NCI-H2029 (cell line): ENCODE measurements around the gene DDX20.
A peak's percentile ranks its signal among the peaks of the same experiment; 100 is the strongest.
"Not testable (repeated sequence)": the region's sequence is repeated elsewhere in the genome, so short reads cannot be mapped to it uniquely, and the experiment has no call there.

Experiments
- DNase-seq: peaks from one replicate; lab custom pipeline; 2025; lab: John Stamatoyannopoulos, UW

The DDX20 gene

GRCh38 chr1:111733183-111733991, 22.3 kb upstream of the DDX20 start:
- DNase-seq, result no peak

DNA sequence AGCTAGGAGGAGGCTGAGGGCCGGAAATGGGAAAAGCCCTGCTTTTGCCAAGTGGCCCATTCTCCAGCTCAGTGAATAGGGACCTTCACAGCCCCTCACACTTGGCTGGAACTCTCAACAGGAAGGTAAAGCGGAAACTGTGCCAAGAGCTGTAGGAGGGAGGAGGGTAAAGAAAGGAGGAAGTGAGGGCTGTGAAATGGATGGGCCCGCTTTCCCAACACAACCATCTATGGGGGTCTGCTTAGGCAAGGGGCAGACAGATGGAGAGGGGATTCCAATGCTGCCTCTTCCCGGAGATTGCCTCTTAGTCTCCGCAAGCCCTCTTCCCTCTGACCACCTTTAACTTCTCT, 21.7 kb upstream of the DDX20 start:
- DNase-seq, result no peak

GRCh38 chr1:111734426-111734825, 21.3 kb upstream of the DDX20 start:
- no peak for DNase-seq

GRCh38 chr1:111734856-111735255, 20.8 kb upstream of the DDX20 start:
- no peak for DNase-seq

DNA sequence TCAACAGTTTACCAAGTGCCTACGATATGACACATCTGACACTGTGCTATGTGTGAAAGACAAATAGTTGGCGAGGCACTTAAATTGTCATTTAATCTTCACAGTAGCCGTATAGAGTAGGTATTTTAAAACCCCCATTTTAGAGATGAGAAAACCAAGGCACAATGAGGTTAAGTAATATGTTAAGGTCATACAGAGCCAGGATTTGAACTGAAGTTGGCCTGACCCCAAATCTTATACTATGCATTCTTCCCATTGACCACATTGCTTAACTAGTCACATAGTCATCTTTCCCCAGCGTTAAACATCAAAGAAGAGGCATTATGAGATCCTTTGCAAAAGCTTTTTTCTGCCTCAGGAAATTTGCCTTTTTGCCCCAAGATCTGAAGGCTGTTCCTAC, 20.4 kb upstream of the DDX20 start:
- no peak for DNase-seq

DNA sequence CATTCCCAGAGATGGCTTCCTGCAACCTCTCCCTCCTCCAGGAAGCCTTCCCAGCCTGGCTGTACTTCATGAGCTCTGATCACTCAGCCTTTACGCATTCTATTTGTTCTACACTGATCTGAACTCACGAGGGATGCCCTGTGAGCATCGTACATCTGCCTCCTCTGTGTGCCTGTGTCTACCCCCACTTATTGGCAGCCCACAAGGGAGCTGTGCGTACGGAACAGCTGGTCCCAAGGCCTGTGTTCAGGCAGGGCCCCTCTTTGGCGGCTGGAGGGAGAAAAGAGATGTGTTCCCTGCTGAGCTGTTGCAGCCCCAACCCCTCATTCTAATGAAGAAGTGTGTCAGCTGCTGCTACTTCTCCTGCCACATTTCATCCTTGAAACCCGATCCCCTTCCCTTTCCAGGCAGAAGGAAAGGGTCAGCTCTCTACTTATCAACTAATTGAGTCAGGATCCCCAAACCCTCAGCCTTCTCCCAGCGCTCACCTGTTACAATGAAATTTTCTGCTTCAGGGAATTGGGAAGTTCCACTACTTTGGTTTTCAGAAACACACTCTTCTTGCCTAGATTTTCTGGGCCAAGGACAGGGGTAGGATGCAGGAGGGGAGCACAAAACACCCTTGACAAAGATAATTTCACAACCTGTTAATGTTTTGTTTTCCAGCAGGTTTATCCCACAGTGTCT, 19.7 kb upstream of the DDX20 start:
- DNase-seq, result no peak

- peak; percentile 48 for DNase-seq
These were observed 19.0 kb upstream of the DDX20 start for GRCh38 chr1:111736548-111737215.

DNA sequence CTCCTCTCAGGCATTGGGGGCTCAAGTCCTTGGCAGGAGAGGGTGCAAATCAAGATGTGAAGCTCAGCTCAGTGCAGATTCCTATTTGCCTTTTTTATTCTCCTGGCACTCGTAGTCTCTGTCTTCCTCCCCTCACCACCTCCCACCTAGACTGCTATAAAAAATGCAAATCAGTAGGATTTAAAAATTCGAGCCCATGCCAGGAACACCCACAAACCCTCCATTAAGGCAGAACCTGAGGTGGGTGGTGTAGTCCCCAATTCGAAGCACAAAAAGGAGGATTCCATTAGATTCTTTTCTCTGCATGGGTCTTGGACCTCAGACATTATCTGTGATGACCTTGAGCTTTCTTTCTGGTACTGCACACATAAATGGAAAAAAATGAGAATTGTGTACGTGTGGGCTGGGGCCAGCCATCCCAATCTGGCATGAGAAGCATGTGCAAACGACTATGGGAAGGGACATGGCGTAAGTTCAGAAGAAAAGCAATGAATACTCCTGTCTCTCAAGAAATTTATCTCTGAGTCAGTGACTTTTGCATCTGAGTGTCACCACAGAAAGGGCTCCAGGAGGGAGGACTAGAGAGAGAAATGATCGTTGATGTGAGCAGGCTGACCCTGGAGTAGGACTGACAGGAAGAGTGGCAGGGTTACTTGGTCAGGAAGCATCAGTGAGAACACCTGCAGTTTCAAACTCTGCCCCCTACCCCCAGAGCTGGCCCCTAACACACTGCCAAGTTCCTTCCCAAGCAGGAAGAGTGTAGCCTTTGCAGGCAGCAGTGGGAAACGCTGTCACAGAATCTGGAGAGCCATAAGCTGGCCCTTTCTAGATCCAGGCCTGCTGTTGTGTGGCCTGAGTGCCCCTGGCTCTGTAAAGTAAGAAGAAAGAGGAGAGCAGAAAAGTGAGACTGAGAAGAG, 18.2 kb upstream of the DDX20 start:
- no peak for DNase-seq

GRCh38 chr1:111738133-111738435, 17.6 kb upstream of the DDX20 start:
- no peak for DNase-seq

GRCh38 chr1:111738436-111739193, 17.1 kb upstream of the DDX20 start:
- DNase-seq, result no peak

- no peak for DNase-seq
These were observed 16.3 kb upstream of the DDX20 start, which contains the start of gene INKA2 for GRCh38 chr1:111739194-111739924. TSS of gene INKA2 (minus strand) at chr1:111739395. CDS start at chr1:111739242, 153 bp downstream.

DNA sequence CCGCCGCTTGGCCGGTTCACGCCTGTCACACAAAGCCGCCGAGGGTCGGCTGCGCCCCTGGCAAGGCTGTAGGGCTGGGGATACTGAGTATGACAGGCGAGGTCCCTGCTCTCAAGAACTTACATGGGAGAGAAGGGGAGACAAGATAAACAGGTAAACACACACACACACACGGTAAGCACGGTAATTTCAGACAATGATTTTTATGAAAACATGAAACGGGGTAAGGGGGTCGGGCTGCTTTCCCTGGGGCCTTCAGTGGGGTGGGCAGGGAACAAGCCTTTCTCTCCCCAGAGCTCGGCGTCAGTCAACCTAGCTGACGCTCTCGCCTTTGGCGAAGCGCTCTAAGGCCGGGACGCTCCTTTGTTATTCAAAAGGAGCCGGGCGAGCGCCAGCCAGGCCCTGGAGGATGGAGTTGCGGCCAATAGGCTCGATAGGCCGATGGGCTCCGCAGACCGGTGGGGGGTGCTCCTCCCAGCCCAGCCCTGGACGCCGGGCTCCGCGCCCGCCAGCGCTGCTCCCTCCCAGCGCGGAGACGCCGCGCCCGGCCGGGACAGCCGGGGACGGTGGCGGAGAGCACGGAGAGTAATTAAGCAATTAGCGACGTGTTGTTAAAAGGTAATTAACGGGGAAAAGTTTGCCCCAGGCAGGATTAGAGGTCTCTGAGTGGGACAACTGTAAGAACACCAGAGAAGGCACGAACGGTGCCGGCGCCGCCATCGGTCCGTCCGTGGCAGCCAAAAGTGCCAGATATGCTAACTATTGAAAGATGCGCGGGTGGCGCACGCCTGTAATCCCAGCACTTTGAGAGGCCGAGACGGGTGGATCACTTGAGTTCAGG, 15.6 kb upstream of the DDX20 start:
- DNase-seq, result peak; percentile 41

DNA sequence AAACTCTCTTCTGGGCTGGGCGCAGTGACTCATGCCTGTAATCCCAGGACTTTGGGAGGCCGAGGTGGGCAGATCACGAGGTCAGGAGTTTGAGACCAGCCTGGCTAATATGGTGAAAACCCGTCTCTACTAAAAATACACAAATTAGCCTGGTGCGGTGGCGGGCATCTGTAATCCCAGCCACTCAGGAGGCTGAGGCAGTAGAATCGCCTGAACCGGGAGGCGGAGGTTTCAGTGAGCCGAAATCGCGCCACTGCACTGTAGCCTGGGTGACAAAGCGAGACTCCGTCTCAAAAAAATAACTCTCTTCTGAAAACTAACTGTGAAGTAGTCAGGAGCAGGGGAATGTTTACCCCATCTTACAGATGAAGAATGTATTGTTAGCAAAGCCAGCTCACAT, 13.4 kb upstream of the DDX20 start:
- DNase-seq, result not testable (repeated sequence)

DNA sequence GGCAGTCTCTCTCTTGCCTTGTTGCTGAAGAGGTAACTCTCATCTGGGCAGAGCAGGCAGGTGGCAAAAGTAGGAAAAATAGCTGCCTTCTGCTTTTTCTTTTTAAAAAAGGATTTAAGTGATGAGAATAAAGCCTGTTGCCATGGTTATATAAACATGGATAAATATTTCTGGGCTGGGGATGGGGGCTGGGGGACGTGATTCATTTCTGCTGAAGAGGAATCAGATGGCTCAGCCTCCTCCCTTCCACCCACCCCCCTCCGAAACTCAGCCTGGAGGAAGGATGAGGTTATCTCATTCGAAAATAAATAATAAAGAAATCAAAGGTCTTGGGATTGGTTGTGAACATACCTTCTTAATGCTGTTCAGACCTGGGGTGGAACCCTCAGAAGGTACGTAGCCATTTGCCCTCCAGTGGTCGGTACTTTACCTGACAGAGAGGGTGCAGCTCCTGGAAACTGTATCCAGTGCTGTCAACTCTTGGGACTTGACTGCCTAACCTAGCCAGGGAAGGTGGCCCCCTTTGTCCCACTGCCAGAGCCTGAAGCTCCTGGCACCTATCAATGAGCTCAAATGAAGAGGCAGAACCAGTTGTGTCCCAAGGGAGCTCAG, 12.7 kb upstream of the DDX20 start:
- DNase-seq, result no peak

- no peak for DNase-seq
These were observed 12.0 kb upstream of the DDX20 start for GRCh38 chr1:111743679-111744101.

GRCh38 chr1:111745675-111746613, 9.8 kb upstream of the DDX20 start:
- DNase-seq, result no peak

DNA sequence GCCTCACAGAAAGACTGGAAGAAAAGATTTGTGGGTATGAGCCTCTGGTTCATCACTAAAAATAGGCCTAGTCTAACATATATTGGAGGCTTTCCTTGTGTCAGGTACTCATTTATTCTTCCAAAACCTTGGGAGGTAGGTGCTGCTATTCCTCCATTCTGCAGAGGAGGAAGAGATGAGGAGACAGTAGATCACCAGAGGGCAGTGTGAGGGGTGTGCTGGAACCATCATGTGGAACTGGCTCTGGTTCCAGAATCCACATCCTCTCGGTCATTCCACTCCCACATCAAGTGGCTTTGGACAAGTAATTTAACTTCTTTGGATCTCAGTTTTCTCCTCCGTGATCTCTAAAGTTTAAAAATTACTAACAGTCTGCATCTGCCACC, 9.1 kb upstream of the DDX20 start:
- no peak for DNase-seq

GRCh38 chr1:111747282-111747734, 8.4 kb upstream of the DDX20 start:
- peak; percentile 49 for DNase-seq
